GM10847 (cell line): ENCODE results near the gene TNFRSF12A.

Experiments
- POLR2A ChIP-seq: IDR thresholded peaks from 2 replicates; pipeline ENCODE4 v1.6.1; 2011; ENCODE audit not compliant: insufficient read length; ENCODE audit errors: extremely low read depth

The TNFRSF12A gene

DNA sequence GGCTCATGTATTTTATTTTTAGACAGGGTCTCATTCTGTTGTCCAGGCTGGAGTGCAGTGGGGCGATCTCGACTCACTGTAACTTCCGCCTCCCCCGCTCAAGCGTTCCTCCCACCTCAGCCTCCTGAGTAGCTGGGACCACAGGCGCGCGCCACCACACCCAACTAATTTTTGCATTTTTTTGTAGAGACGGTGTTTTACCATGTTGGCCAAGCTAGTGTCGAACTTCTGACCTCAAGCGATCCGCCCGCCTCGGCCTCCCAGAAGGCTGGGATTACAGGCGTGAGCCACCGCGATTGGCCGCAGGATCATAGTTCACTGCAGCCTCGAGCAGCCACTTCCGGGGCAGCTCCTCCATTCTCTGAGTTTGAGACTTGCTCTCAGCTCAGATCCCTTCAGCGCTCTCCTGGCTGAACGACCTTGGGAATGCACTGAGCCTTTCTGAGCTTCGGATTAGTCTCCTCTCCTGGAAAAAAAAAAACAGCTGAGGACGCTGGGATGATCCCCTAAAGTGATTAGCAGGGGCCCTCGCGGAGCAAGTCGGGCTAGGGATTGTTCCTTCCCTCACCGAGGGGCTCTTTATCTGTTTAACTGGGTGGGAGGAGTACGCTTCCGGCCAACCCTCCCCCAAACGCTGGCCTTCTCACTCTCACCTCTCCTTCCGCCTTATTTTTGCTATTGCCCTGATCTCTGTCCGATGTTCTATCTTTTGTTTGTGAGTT, 38.8 kb upstream of the TNFRSF12A start:
- no peak for TF ChIP-seq POLR2A

DNA sequence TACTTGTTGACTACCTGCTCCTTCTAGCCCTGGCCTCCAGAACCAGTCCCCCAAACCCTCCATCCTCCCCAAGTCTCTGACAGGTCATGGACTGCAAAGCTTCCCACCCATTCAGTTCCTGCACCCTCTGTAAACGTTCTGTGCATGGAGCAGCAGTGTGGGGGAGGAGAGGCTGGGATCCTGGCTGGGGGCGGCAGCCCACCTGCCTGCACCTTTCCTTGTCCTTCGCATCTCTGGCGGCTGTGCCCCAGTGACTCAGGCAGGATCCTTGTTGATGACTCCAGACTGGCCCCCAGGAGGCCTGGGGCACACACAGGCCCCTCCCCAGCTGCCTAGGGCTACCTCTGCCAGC, 38.3 kb upstream of the TNFRSF12A start:
- no peak for TF ChIP-seq POLR2A

DNA sequence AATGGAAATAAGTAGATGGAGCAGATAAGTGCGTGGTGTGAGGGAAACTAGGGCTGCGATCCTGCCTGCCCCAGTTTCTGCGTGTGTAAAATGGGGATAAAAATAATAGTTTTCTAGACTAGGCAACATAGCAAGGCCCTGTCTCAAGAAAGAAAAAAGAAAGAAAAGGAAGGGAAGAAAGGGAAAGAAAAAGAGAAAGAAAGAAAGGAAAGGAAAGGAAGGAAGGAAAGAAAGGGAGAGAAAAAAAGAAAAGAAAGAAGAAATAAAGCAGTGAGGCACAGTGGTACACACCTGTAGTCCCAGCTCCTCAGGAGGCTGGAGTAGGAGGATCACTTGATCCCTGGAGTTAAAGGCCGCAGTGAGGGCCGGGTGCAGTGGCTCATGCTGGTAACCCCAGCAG, 37.8 kb upstream of the TNFRSF12A start:
- no peak for TF ChIP-seq POLR2A

DNA sequence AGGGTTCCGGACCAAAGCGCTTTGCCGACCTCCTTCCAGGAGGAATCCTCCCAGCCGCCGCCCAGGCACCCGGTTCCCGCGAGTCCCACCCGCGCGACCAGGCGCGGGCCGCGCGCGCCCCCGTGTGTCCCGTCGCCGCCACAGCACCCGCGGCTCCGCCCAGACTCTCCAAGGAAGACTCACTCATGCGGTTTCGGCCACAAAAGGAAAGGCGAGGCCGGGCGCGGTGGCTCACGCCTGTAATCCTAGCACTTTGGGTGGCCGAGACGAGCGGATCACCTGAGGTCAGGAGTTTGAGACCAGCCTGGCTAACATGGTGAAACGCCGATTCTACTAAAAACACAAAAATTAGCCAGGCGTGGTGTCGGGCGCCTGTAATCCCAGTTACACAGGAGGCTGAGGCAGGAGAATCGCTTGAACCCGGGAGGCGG, 36.4 kb upstream of the TNFRSF12A start:
- TF ChIP-seq POLR2A: no peak

DNA sequence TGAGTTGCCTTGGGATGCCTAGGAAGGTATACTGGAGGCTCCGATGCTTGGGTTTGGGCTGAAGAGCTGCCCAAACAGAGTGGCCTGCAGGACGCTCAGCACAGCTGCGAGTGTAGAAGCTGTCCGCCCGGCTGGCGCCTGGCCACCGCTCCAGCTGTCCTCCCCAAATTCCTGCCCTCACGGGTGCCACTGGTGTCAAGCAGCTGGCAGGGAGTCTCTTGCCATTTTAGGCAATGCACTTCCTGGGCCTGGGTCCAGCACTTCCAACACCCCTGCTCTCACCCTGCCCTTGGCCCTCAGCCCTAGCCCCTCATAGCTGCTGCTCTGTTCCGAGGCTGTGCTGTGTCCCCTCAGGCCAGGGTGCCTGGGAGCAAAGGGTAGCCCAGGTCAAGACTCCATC, 34.7 kb upstream of the TNFRSF12A start:
- no peak for TF ChIP-seq POLR2A

DNA sequence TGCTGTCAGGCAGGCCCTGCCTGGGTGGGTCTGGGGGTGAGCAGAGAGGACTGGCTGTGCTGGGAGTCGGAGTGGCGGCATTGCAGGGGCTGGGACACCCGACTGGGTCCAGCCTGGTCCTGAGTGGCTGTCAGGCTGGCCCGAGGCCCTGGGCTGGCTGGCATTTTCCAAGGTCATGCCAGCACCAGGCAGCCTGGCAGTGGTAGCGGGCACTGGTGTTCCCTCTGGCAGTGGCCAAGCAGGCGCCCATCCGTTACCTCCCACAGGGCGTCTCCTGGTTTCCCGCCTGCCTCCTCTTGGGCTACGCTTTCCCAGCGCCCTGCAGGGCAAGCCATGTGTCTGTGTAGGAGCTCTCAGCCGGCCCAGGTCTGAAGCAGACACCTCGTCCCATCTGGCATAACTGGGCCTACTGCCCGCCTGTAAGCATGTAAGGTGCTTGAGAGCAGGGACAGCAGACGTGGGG, 34.2 kb upstream of the TNFRSF12A start:
- TF ChIP-seq POLR2A: no peak

DNA sequence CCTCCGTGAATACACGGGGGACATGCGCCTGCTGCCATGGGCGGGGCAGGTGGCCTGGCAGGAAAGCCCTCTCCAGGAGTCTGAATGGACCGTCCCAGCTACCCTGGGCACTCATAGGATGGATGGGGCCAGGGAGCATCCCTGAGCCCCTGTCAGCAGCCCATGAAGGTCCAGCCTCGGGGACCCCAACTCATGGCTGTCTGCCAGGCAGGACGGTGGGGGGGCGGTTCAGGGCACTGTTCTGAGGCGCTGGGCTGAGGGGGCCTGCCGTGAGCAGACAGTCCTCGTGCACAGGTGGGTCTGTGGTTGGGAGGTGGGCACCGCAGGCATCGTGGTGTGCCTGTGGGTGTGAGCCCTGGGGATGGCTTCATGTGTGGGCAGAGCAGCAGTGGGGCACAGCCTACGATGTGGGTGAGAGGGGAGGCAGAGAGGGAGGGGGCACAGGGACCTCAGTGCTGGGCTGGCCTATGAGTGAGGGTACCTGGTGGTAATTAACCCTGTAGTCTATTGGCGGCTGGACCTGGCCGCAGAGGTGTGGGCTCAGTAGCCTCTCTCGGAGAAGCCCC, 33.5 kb upstream of the TNFRSF12A start:
- no peak for TF ChIP-seq POLR2A

DNA sequence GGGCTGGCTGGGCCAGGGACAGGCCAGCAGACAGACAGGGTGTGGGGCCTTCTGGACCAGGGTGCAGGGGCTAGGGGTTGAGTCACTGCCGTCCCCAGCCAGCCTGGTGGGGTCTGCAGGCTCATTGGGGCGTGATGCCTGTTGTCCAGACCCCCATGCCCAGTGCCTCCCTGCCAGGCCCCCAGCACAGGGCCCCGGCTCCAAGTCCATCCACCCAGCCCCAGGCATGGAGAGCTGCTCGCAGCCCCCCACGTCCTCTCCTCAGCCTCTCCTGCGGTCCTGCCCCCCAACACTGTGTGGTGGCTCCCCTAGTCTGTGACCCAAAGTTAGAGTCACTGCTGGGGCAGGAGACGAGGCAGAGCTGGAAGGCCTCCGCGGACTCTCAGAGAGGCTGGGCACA, 32.9 kb upstream of the TNFRSF12A start:
- no peak for TF ChIP-seq POLR2A

DNA sequence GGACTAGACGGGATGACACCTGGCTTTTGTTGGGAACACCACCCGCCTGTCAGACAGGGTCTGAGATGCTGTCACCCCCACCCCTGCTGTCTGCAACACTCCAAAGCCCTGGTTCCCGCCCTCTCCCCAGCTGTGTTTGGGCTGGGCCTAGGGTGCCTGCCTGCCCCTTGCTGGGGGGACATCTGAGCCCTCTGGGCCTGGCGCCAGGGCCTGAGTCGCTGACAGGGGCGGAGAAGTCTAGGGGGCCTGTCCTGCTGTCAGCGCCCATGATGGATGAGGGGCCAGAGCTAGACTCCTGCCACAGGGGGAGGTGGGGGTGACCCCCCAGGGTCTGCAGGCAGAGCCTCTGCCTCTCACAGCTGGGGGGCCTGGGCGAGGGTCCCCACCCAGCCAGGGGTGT, 32.3 kb upstream of the TNFRSF12A start:
- TF ChIP-seq POLR2A: no peak

DNA sequence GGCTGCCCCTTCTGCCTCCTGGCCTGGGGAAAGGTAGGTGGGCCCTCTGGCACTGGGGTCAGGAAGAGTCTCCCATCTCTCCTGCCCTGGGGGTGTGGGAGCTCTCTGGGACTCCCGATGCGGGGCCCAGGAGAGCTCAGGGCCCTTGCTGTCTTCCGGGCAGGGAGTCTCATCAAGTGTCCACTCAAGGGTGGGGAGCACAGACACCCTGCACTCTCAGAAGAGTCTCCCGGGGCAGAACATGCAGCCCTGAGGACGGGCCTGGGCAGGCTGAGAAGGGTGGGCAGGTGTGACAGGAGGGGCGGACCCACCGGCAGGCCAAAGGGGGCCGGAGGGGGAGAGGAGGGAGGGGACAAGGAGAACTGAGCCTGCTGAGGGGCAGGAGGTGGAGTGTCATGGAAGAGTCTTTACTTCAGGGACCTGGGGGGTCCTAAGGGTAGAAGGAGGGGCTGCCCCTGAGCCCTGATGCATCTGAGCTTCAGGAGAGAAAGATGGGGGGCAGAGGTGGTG, 31.5 kb upstream of the TNFRSF12A start:
- no peak for TF ChIP-seq POLR2A

DNA sequence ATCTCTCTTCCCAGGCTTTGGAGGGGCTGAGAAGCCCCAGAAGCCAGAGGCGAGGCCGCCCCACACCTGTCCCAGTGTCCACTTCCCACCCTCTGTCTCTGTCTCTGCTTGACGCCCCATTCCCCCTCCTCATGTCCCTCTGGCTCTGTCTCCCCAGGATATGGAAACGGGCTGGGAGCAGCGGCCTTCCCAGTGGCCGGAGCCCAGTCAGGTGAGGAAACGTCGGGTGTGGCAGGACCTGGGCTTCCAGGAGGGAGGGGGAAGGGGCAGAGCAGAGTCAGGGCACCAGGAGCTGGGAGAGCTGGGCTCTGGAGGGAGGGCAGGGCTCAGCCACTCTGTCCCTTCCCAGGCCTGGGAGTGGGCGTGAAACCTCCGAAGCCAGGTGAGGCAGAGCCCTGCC, 29.3 kb upstream of the TNFRSF12A start:
- TF ChIP-seq POLR2A: no peak

DNA sequence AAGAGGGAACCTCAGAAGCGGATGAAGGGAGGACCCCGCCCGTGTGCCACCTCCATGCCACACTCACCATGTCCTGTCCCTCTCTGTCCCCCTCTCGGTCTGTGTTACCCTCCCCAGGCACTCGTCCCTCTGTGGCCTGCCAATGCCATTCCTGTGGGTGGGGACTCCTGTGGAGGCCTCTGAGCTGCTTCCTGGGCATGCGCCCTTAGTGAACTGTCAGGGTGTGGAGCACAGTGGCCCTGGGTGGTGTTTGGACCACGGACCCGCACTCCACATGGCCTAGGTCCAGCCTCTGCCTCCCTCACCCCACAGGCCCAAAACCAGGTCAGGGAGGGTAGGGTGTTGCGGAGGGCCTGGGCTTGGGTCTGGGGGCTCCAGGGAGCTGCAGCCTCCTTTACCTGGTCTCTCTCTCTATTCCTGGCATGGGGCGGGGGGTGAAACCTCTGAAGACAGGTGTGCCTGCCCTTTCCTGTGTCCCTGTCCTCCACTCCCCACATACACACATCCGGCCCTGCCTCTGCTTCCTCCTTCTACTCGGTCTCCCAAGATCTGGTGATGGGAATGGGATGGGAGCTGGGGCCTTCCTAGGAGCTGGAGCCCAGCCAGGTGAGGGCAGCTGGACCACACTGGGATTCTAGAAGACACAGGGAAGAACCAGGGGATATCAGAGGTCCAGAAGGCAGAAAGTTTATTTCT, 28.5 kb upstream of the TNFRSF12A start:
- no peak for TF ChIP-seq POLR2A

DNA sequence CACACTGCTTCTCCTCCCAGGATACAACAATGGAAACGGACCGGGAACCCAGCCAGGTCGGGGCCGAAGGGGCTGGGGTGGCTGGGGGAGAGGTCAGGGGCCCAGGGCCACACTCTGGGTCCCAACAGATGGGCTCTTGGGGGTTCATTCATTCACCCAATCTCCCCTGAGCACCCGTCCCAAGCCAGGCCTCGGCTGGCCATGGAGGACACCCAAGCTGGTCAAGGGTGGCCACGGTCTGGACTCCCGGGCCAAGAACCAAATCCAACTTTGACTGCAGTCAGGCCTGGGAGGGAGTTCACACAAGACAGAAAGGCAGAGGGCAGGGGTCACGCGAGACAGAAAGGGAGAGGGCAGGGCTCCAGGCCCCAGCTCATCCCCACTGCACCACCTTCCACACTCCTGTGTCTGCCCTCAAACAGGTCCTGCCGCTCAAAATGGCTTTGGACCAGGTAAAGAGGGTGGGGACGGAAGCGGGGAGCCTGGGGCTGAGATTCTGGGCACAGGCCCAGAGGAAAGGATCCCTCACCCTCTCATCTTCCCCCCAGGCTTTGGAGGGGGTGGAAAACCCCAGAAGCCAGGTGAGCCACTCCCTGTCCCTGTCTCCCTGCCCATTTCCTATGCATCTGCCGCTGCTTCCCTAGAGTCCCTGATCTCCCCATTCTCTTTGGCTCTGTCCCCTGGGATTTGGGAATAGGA, 27.6 kb upstream of the TNFRSF12A start:
- no peak for TF ChIP-seq POLR2A

DNA sequence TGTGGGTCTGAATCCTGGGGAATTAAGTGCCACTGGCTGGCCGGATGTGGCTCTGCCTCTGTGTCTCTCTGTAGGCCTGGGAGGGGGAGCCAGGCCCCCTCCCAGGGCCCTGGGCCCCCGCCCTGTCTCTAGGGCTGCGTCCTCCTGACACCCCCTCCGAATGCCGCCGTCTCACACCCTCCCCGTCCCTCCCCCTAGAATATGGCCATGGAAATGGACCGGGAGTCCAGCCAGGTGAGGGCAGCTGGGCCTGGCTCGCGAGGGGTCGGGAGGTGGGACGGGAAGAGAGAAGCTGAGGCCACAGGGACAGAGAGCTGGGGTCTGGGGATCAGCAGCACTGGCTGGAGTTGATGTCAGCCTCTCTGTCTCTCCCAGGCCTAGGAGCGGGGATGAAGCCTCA, 23.9 kb upstream of the TNFRSF12A start:
- TF ChIP-seq POLR2A: no peak

DNA sequence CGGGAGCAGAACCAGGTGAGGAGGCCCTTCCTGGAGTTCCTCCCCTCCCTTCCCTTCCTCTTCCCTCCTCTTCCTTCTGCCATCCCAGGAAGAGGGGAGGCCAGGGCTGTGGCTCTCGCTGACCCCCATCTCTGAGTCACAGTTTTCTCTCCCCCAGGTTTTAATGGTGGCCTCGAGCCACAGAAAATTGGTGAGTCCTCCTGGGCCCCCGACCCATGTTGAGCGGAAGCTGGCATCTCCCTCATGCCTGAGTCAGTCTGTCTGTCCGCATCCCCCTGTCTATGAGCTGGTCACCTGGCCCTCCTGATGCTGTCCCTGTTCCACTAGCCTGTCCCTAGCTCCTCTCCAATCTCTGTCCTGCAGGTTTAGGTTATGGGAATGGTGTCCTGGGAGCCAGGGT, 20.2 kb upstream of the TNFRSF12A start:
- no peak for TF ChIP-seq POLR2A

DNA sequence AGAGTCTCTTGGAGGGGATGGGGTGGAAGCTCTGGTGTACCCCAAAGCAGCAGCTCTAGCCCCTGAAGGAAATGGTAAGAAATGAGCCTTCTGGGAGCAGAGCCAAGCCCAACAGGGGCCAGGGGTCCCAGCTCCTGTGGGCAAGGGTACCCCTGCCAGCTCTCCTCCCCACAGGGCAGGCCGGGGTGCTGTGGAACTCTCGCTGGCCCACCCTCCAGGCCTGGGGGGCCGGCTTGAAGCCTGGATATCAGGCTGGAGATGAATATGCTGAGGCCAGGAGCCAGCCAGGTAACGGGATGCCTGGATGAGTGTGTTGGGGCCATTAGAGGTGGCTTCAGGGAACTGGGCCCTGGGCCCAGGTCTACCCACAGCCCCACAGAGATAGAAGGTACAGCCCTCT, 19.6 kb upstream of the TNFRSF12A start:
- TF ChIP-seq POLR2A: no peak
